Erythroblast (primary cell): Measurements from ENCODE around the gene PTGES2.

Source experiments
- GATA1 ChIP-seq: IDR thresholded peaks from 2 replicates; pipeline ENCODE4 v1.6.1; 2011; ENCODE audit warnings: low read depth, mild to moderate bottlenecking, control low read depth, low read length, moderate library complexity
- POLR2A ChIP-seq: IDR thresholded peaks from 2 replicates; pipeline ENCODE4 v1.6.1; 2011; ENCODE audit warnings: mild to moderate bottlenecking, low read length

DNA sequence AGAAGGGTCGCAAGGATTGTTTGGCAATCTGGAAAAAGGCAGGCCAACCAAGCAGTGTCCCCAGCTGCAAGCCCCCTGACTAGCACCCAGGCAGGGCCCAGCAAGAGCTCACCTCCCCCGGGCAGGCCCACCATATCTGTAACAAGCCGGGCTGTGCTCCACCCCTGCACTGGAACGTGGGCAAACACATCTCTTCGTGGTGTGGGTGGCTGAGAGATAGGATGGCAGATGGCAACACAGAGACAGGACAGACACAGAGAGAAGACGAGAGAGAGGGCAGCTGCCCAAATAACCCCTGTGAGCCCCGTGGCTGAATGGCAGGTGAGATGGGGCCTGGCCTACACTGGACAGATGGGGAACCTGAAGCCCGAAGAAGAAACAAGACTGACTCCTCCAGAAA is 42.0 kb upstream of the PTGES2 start:
- TF ChIP-seq POLR2A (no peak), GATA1 (no peak)
